Common myeloid progenitor, CD34-positive (primary cell): ENCODE data around the gene ASAP2.

ENCODE experiments used
- CTCF ChIA-PET: fragments of 350-600 bp; sonication (Branson Sonifier 250); formaldehyde crosslinking; loops from one replicate; lab custom pipeline; 2021; ENCODE audit warnings: antibody characterized with exemption; lab: Charles Lee
- POLR2A ChIA-PET: fragments of 350-600 bp; sonication (Branson Sonifier 250); formaldehyde crosslinking; loops from one replicate; lab custom pipeline; 2021; ENCODE audit warnings: antibody characterized with exemption; lab: Charles Lee
- DNase-seq, 3 donors: peaks; one replicate each; pipeline versions ENCODE4 v3.0.0 to v3.0.0-alpha.2; 2013
- H3K27ac ChIP-seq, 2 experiments: 1 replicate in 1 of 2; 2 replicates in 1 of 2; pipeline ENCODE4 v1.7.0; 2013; ENCODE audit warnings: inconsistent platforms in 2 of 2, low read length in 2 of 2, mild to moderate bottlenecking in 2 of 2, low read depth in 1 of 2, moderate library complexity in 1 of 2; ENCODE audit not compliant: severe bottlenecking in 2 of 2, insufficient read depth in 1 of 2, poor library complexity in 1 of 2
- H3K27me3 ChIP-seq, 5 experiments: replicated peaks in 2 of 5; 1 replicate in 3 of 5; 2 replicates in 2 of 5; pipeline versions ENCODE4 v1.6.1 to v1.7.0; 2013; ENCODE audit warnings: low read length in 4 of 5, mild to moderate bottlenecking in 2 of 5, moderate library complexity in 2 of 5, inconsistent platforms in 1 of 5; ENCODE audit not compliant: insufficient read depth in 5 of 5, control insufficient read depth in 4 of 5
- H3K36me3 ChIP-seq, 4 experiments: 1 replicate in 2 of 4; 2 replicates in 2 of 4; pipeline versions ENCODE4 v1.6.1 to v1.7.0; 2013; ENCODE audit warnings: low read length in 3 of 4, control low read depth in 1 of 4, mild to moderate bottlenecking in 1 of 4; ENCODE audit not compliant: control insufficient read depth in 4 of 4, insufficient read depth in 4 of 4
- H3K4me1 ChIP-seq, 4 experiments: 1 replicate in 3 of 4; 2 replicates in 1 of 4; pipeline versions ENCODE4 v1.6.1 to v1.7.1; 2013; ENCODE audit warnings: low read length in 3 of 4, mild to moderate bottlenecking in 3 of 4, control low read depth in 1 of 4, inconsistent platforms in 1 of 4, moderate library complexity in 1 of 4; ENCODE audit not compliant: control insufficient read depth in 4 of 4, insufficient read depth in 4 of 4; ENCODE audit errors: control extremely low read depth in 1 of 4
- H3K4me3 ChIP-seq, 7 experiments: 1 replicate in 4 of 7; 2 replicates in 3 of 7; pipeline versions ENCODE4 v1.5.1 to v1.7.0; 2013; ENCODE audit warnings: mild to moderate bottlenecking in 7 of 7, low read length in 6 of 7, moderate library complexity in 6 of 7, inconsistent platforms in 2 of 7, low read depth in 2 of 7, control low read depth in 1 of 7; ENCODE audit not compliant: insufficient read depth in 4 of 7, control insufficient read depth in 1 of 7; ENCODE audit errors: extremely low read depth in 1 of 7
- H3K9me3 ChIP-seq, 5 experiments: 1 replicate in 4 of 5; 2 replicates in 1 of 5; pipeline versions ENCODE4 v1.6.1 to v1.7.1; 2013; ENCODE audit warnings: low read length in 4 of 5, mild to moderate bottlenecking in 2 of 5, inconsistent platforms in 1 of 5, low read depth in 1 of 5, moderate library complexity in 1 of 5; ENCODE audit not compliant: control insufficient read depth in 4 of 5, insufficient read depth in 2 of 5; ENCODE audit errors: control extremely low read depth in 1 of 5
- WGBS: methylation state at CpG from one replicate; pipeline ENCODE4 v1.1.5; 2013; ENCODE audit not compliant: insufficient coverage; 5-methylcytosine and 5-hydroxymethylcytosine counted together

The ASAP2 gene

DNA sequence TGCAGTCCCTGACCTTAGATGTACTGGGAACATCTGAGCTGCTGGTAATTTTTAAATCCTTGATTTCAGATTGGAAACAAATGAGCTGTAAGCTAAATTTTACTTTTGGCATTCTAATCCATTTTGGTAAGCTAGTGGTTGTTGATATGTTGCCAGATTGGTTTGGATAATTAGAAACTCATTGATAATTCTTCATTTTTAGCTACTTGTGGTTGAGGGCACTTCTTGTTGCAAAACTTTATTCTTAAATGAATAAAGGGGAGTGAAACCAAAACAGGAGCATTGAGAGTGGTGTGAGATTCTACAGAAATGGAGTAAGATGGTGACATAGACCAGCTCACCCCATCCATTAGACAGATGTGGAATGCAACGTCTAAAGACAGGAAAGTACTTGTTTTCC is 152.2 kb downstream of the ASAP2 start:
- no peaks in the 10 kb centered on the region for H3K27me3 ChIP-seq
- peaks cover 0 to 9% (median 3%) of the 10 kb centered on the region in 4 experiments for H3K36me3 ChIP-seq
- POLR2A ChIA-PET, result no interaction called here
- CTCF ChIA-PET, result no interaction called here
- DNase-seq, result no peak
- H3K27ac ChIP-seq, result no peak overlapping the region
- 100% methylated on average over 1 of the region's 1 CpG for WGBS
- H3K4me1 ChIP-seq, result no peaks in the 10 kb centered on the region
- no peak overlapping the region for H3K4me3 ChIP-seq
- no peaks in the 10 kb centered on the region for H3K9me3 ChIP-seq

DNA sequence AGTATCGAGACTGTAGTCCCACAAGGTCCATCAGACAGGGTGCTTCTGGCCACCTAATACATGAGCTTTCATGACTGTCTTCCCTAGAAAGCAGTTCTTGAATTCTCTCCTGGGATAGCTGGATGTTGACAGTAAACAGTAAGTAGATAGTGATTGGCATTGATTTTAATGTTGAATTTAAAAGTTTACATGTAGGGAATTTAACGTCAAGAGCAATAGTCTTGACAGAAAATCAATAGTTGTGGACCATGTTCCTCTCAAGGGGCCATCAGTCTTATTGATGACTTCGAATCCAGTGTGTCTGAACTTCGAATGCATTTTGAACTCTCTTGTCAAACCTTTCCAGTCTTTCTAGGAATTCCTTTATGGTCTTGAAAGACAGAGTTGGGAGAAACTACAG is 152.9 kb downstream of the ASAP2 start:
- H3K36me3 ChIP-seq, result peaks cover 0 to 6% (median 3%) of the 10 kb centered on the region in 4 experiments
- ChIA-PET CTCF (no interaction called here), POLR2A (no interaction called here)
- DNase-seq, result no peak
- no peaks in the 10 kb centered on the region for H3K9me3 ChIP-seq
- no peak overlapping the region for H3K27ac ChIP-seq
- WGBS, result 100% methylated on average over 4 of the region's 4 CpGs
- no peaks in the 10 kb centered on the region for H3K4me1 ChIP-seq
- H3K4me3 ChIP-seq, result no peak overlapping the region
- no peaks in the 10 kb centered on the region for H3K27me3 ChIP-seq

GRCh38 chr2:9360110-9360509 is 153.5 kb downstream of the ASAP2 start:
- no peak for DNase-seq
- no peaks in the 10 kb centered on the region for H3K9me3 ChIP-seq
- no CpG with 5 or more reads among the region's 1 CpG for WGBS
- H3K27ac ChIP-seq, result no peak overlapping the region
- no peaks in the 10 kb centered on the region for H3K27me3 ChIP-seq
- H3K4me3 ChIP-seq, result no peak overlapping the region
- ChIA-PET CTCF (no interaction called here), POLR2A (no interaction called here)
- peaks cover 0 to 6% (median 3%) of the 10 kb centered on the region in 4 experiments for H3K36me3 ChIP-seq
- H3K4me1 ChIP-seq, result no peaks in the 10 kb centered on the region

GRCh38 chr2:9360701-9361100 is 154.1 kb downstream of the ASAP2 start:
- POLR2A ChIA-PET, result no interaction called here
- no peak overlapping the region for H3K27ac ChIP-seq
- no peaks in the 10 kb centered on the region for H3K9me3 ChIP-seq
- H3K4me3 ChIP-seq, result no peak overlapping the region
- CTCF ChIA-PET, result no interaction called here
- DNase-seq, result no peak
- H3K4me1 ChIP-seq, result no peaks in the 10 kb centered on the region
- no peaks in the 10 kb centered on the region for H3K27me3 ChIP-seq
- H3K36me3 ChIP-seq, result peaks cover 0 to 8% (median 3%) of the 10 kb centered on the region in 4 experiments
- WGBS, result 83% methylated on average over 1 of the region's 2 CpGs

DNA sequence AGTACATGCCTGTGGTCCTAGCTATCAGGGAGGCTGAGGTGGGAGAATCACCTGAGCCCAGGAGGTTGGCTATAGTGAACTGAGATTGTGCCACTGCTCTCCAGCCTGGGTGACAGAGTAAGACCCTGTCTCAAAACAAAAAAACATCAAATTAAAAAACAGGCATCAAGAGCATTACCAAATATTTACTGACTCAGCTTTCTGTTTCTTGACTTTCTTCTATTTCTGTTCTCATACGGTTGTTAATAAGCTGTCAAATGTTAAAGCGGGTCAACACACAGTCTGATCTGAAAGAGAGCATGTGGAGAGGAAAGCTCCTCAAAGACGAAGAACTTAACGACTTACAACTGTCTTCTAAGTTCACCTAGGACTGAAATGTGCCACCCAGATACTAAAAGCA is 157.8 kb downstream of the ASAP2 start:
- Histone ChIP-seq H3K4me1 (no peaks in the 10 kb centered on the region), H3K9me3 (no peaks in the 10 kb centered on the region), H3K27ac (no peak overlapping the region), H3K36me3 (peaks cover 0 to 14% (median 3%) of the 10 kb centered on the region in 4 experiments), H3K27me3 (no peaks in the 10 kb centered on the region), H3K4me3 (no peak overlapping the region)
- POLR2A ChIA-PET, result no interaction called here
- CTCF ChIA-PET, result interaction anchor here (1.0 to 1.8 kb wide), 2 partner anchors 37 to 221 kb away, joined by 3 to 6 read pairs; no protein-coding TSS in a partner anchor
- DNase-seq, result no peak
- WGBS, result 91% methylated on average over 4 of the region's 4 CpGs

- no peaks in the 10 kb centered on the region for H3K9me3 ChIP-seq
- H3K27ac ChIP-seq, result no peak overlapping the region
- H3K36me3 ChIP-seq, result peaks cover 0 to 14% (median 4%) of the 10 kb centered on the region in 4 experiments
- CTCF ChIA-PET, result interaction anchor here (1.0 to 2.0 kb wide), 3 partner anchors 9 to 222 kb away, joined by 3 to 6 read pairs (median 6); no protein-coding TSS in a partner anchor
- 93% methylated on average over 3 of the region's 4 CpGs for WGBS
- no peak overlapping the region for H3K4me3 ChIP-seq
- no peak for DNase-seq
- H3K27me3 ChIP-seq, result no peaks in the 10 kb centered on the region
- POLR2A ChIA-PET, result no interaction called here
- no peaks in the 10 kb centered on the region for H3K4me1 ChIP-seq
These were observed 158.3 kb downstream of the ASAP2 start for GRCh38 chr2:9364791-9365497.

GRCh38 chr2:9365498-9366019 is 158.9 kb downstream of the ASAP2 start:
- H3K9me3 ChIP-seq, result no peaks in the 10 kb centered on the region
- no peaks in the 10 kb centered on the region for H3K4me1 ChIP-seq
- CTCF ChIA-PET, result interaction anchor here (2.0 kb wide), 1 partner anchor 10 kb away, joined by 6 read pairs; no protein-coding TSS in a partner anchor
- no peak for DNase-seq
- peaks cover 0 to 14% (median 3%) of the 10 kb centered on the region in 4 experiments for H3K36me3 ChIP-seq
- POLR2A ChIA-PET, result no interaction called here
- H3K4me3 ChIP-seq, result no peak overlapping the region
- WGBS, result 96% methylated on average over 8 of the region's 8 CpGs
- no peaks in the 10 kb centered on the region for H3K27me3 ChIP-seq
- no peak overlapping the region for H3K27ac ChIP-seq
